ENCODE measurements around the gene WDR55. TPM values are rescaled to one million over a fixed set of nuclear protein-coding genes. Genes with fewer than 3 reads are reported as not detected.

WDR55 gene
- total RNA-seq, 1 donor from 2014 or later: 11.8 TPM

Small RNAs within 50 kb of the gene (small RNA-seq; reads per million reads assigned to genes)
- 4.4 reads per million, percentile 91 among the genes with 10 or more reads in this experiment for gene VTRNA1-1 (ENCODE audit: low replicate concordance)
- not detected for gene VTRNA1-2 (ENCODE audit: low replicate concordance)

Other genes starting within 250 kb of the WDR55 start
- gene EIF4EBP3, start 117.2 kb upstream of the WDR55 start, total RNA-seq: not detected
- gene SRA1, start 107.4 kb upstream of the WDR55 start, total RNA-seq: 14.3 TPM
- 26.6 TPM for gene APBB3, start 100.3 kb upstream of the WDR55 start, total RNA-seq
- gene SLC35A4, start 100.1 kb upstream of the WDR55 start, total RNA-seq: 4.7 TPM
- 4.4 TPM for gene CD14, start 31.7 kb upstream of the WDR55 start, total RNA-seq
- gene TMCO6, start 25.5 kb upstream of the WDR55 start, total RNA-seq: 9.3 TPM
- 17.9 TPM for gene NDUFA2, start 17.3 kb upstream of the WDR55 start, total RNA-seq
- gene IK, start 17.1 kb upstream of the WDR55 start, total RNA-seq: 65.4 TPM
- gene DND1, start 8.7 kb downstream of the WDR55 start, total RNA-seq: 0.74 TPM
- 59.3 TPM for gene HARS1, start 26.5 kb downstream of the WDR55 start, total RNA-seq
- gene HARS2, start 26.6 kb downstream of the WDR55 start, total RNA-seq: 25.1 TPM
- gene ZMAT2, start 35.5 kb downstream of the WDR55 start, total RNA-seq: 53.6 TPM
- 6.6 TPM for gene PCDHA1, start 121.2 kb downstream of the WDR55 start, total RNA-seq
- 8.4 TPM for gene PCDHA2, start 129.9 kb downstream of the WDR55 start, total RNA-seq
- 13.0 TPM for gene PCDHA3, start 136.2 kb downstream of the WDR55 start, total RNA-seq
- 15.7 TPM for gene PCDHA4, start 142.2 kb downstream of the WDR55 start, total RNA-seq
- 6.6 TPM for gene PCDHA5, start 156.7 kb downstream of the WDR55 start, total RNA-seq
- gene PCDHA6, start 163.1 kb downstream of the WDR55 start, total RNA-seq: 11.6 TPM
- gene PCDHA7, start 169.4 kb downstream of the WDR55 start, total RNA-seq: 8.1 TPM
- 7.6 TPM for gene PCDHA8, start 176.3 kb downstream of the WDR55 start, total RNA-seq
- gene PCDHA9, start 183.5 kb downstream of the WDR55 start, total RNA-seq: 12.3 TPM
- 9.6 TPM for gene PCDHA10, start 191.0 kb downstream of the WDR55 start, total RNA-seq
- gene PCDHA11, start 204.1 kb downstream of the WDR55 start, total RNA-seq: 31.7 TPM
- gene PCDHA12, start 210.4 kb downstream of the WDR55 start, total RNA-seq: 8.6 TPM
- gene PCDHA13, start 217.2 kb downstream of the WDR55 start, total RNA-seq: 24.3 TPM